Measurements from ENCODE around the gene OR4A15.

DNA sequence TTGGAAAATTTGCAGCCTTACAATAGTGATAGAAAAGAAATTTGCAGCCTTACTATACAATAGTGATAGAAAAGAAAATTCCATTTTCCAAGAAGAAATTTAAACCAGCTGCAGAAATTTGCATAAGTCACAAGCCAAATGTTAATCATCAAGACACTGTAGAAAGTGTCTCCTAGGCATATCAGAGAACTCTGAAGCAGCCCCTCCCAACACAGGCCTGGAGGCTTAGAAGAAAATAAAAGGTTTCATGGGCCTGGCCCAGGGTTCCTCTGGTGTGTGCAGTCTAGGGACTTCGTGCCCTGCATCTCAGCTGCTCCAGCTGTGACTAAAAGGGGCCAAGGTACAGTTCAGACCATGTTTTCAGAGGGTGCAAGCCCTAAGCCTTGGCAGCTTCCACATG, 18.7 kb upstream of the OR4A15 start:
- TF ChIP-seq, protein P1, sequence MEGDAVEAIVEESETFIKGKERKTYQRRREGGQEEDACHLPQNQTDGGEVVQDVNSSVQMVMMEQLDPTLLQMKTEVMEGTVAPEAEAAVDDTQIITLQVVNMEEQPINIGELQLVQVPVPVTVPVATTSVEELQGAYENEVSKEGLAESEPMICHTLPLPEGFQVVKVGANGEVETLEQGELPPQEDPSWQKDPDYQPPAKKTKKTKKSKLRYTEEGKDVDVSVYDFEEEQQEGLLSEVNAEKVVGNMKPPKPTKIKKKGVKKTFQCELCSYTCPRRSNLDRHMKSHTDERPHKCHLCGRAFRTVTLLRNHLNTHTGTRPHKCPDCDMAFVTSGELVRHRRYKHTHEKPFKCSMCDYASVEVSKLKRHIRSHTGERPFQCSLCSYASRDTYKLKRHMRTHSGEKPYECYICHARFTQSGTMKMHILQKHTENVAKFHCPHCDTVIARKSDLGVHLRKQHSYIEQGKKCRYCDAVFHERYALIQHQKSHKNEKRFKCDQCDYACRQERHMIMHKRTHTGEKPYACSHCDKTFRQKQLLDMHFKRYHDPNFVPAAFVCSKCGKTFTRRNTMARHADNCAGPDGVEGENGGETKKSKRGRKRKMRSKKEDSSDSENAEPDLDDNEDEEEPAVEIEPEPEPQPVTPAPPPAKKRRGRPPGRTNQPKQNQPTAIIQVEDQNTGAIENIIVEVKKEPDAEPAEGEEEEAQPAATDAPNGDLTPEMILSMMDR (IDR thresholded peaks at IDR 0.05) = no peak
- no peak for TF ChIP-seq POLR2A (IDR thresholded peaks at IDR 0.05)

Measured in uterus (tissue), 2 donors.